Panc1 (cell line): ENCODE data around the gene ZFHX3. TPM values are rescaled to one million over a fixed set of nuclear protein-coding genes. Genes with fewer than 3 reads are reported as not detected.

Source experiments
- ATAC-seq: fragments of 200-7000 bp; cut with Tn5 transposase; 2 replicates; pipeline ENCODE4 v1.9.1; 2020; ENCODE audit warnings: mild to moderate bottlenecking, moderate library complexity
- BruUV-seq: library from RNA; stranded (reverse); fragments of 400-500 nt; replicated peaks from 2 replicates; lab custom pipeline; 2021; lab: Mats Ljungman, UMichigan
- CTCF ChIA-PET: fragments of 300-600 bp; sonication (Branson Sonifier 250); formaldehyde crosslinking; loops from one replicate; lab custom pipeline; 2022; ENCODE audit warnings: antibody characterized with exemption; lab: Charles Lee
- POLR2A ChIA-PET: fragments of 300-600 bp; sonication (Branson Sonifier 250); formaldehyde crosslinking; loops from one replicate; lab custom pipeline; 2022; ENCODE audit warnings: antibody characterized with exemption; lab: Charles Lee
- DNase-seq: peaks from one replicate; pipeline ENCODE4 v3.0.0-alpha.2; 2010; ENCODE audit warnings: low read depth, low spot score
- H3K27ac ChIP-seq: 2 replicates; pipeline ENCODE4 v1.5.1; 2011; ENCODE audit warnings: mild to moderate bottlenecking, low read length, inconsistent platforms
- H3K27me3 ChIP-seq: fragments of 200-500 bp; sonication (Bioruptor generic); 2 replicates; pipeline ENCODE4 v1.6.0; 2014; ENCODE audit warnings: low read length, inconsistent platforms; ENCODE audit not compliant: control insufficient read depth, insufficient read depth
- H3K36me3 ChIP-seq: fragments of 200-500 bp; sonication (Bioruptor generic); 2 replicates; pipeline ENCODE4 v1.5.1; 2014; ENCODE audit warnings: inconsistent platforms, mild to moderate bottlenecking, low read length, moderate library complexity; ENCODE audit not compliant: control insufficient read depth, insufficient read depth
- H3K4me1 ChIP-seq: 2 replicates; pipeline ENCODE4 v1.5.1; 2011; ENCODE audit warnings: inconsistent platforms, mild to moderate bottlenecking, low read length, moderate library complexity; ENCODE audit not compliant: control insufficient read depth, insufficient read depth
- H3K4me3 ChIP-seq, 2 experiments: 2 replicates each; pipeline ENCODE4 v1.5.1; 2011 to 2012; ENCODE audit warnings: low read depth in 2 of 2, low read length in 2 of 2, mild to moderate bottlenecking in 2 of 2, inconsistent platforms in 1 of 2, moderate library complexity in 1 of 2
- H3K9me3 ChIP-seq: fragments of 200-500 bp; sonication (Bioruptor generic); 2 replicates; pipeline ENCODE4 v1.5.1; 2014; ENCODE audit warnings: low read depth, mild to moderate bottlenecking, inconsistent platforms, low read length, moderate library complexity; ENCODE audit not compliant: control insufficient read depth, insufficient read depth
- POLR2AphosphoS5 ChIP-seq: IDR thresholded peaks from 2 replicates; pipeline ENCODE4 v1.6.1; 2012; ENCODE audit warnings: mild to moderate bottlenecking, low read depth, low read length, moderate library complexity
- SIN3A ChIP-seq: IDR thresholded peaks from 2 replicates; pipeline ENCODE4 v1.6.1; 2012; ENCODE audit warnings: low read depth, mild to moderate bottlenecking, low read length, moderate library complexity, borderline replicate concordance; ENCODE audit not compliant: insufficient read depth
- TCF7L2 ChIP-seq: IDR thresholded peaks from 2 replicates; pipeline ENCODE4 v1.6.1; 2011; ENCODE audit warnings: mild to moderate bottlenecking, low read depth, low read length, inconsistent platforms
- in situ Hi-C: cut with HindIII; loops from 2 replicates; pipeline ENCODE4 v1.10.0; 2016; ENCODE audit warnings: low sequenced_read_pairs, low pct_unique_long_range_greater_than_20kb
- intact Hi-C: fragments of 100-400 bp; cut with micrococcal nuclease; formaldehyde crosslinking; loops from one replicate; pipeline ENCODE4 v1.10.0; 2022; ENCODE audit not compliant: unreplicated experiment
- total RNA-seq: library from RNA; stranded (reverse); gene quantifications from one replicate; pipeline ENCODE4 v1.2.1, GENCODE V29; 2021; ENCODE audit not compliant: unreplicated experiment
- TF ChIP-seq, protein P1 (sequence below), 2 experiments: IDR thresholded peaks; 2 replicates each; pipeline ENCODE4 v1.6.1; 2011 to 2012; ENCODE audit warnings: low read depth in 2 of 2, control low read depth in 1 of 2, low read length in 1 of 2, mild to moderate bottlenecking in 1 of 2, moderate library complexity in 1 of 2; ENCODE audit not compliant: insufficient read depth in 1 of 2
- TF ChIP-seq, protein P2 (sequence below): fragments of 450-650 bp; IDR thresholded peaks from 2 replicates; pipeline ENCODE4 v1.5.1; 2017; ENCODE audit warnings: mild to moderate bottlenecking

Gene ZFHX3
- total RNA-seq, 1 experiment from 2014 or later = 7.1 TPM

DNA sequence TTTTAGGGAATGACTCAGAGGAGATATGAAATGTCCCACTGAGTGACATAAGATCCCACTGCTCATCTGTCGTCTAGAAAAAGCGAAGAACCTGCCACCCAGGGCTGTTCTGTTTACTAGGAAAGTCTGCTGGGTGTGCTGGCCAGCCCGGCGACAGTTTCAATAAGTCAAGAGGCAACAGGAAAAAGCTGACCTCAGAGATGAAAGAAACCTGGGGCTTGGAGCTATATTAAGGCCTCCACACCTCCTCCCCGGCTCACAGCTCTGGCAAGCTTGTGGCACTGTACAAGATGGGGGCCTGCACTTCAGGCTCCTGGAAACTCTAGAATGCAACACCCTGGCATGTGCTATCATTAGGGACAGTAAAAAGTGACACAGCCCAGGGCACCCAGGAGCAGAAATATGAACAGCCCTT, 10.6 kb downstream of the ZFHX3 start:
- no peak for DNase-seq
- no peak for TF ChIP-seq SIN3A
- no peak for TF ChIP-seq POLR2AphosphoS5
- H3K36me3 ChIP-seq = no peaks in the 10 kb centered on the region
- in situ Hi-C loops = no loop called here
- BruUV-seq = no TSS peak
- no peaks in the 10 kb centered on the region for H3K27me3 ChIP-seq
- no peak overlapping the region for H3K27ac ChIP-seq
- POLR2A ChIA-PET = interaction anchor here (0.5 kb wide), 1 partner anchor 34 kb away, joined by 4 read pairs; no protein-coding TSS in a partner anchor
- intact Hi-C loops = no loop called here
- no peak for ATAC-seq
- peaks cover 24% of the 10 kb centered on the region for H3K4me1 ChIP-seq
- CTCF ChIA-PET = no interaction called here
- H3K4me3 ChIP-seq = no peak overlapping the region
- no peaks in the 10 kb centered on the region for H3K9me3 ChIP-seq

DNA sequence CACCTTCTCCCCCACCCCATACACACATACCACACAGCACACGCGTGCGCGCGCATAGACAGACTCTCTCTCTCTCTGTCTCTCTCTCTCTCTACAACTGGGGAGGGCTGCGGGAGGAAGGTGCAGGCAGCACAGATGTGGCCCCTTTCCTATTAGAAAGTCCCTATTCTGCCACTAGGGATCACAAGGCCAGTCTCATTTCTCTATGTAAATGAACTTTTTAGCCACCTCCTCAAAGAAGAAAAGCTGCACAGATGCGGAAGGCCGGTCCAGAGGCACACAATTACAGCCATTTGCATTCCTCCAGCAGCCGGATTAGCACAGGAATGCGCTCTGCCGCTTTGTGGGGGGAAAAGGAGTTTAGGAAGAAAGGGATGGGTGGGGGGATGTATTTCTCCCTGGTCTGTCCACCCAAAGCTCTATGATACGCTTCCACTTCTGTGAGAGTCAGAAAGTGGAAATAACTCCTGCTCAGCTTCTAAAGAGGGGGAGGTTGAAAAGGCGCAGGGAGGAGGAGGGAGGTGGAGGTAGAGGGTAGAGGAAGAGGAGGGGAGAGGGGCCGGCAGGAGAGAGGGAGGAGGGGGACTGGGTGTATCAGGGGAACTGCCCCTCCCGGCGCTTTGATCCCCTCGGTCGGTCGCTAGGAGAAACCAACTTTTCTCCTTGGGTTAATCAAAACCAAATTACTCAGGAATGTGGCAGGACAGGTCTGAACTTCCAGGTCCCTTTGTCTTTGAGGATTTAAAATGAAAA, 11.7 kb downstream of the ZFHX3 start:
- ChIA-PET CTCF (no interaction called here), POLR2A (no interaction called here)
- TF ChIP-seq, protein P1, sequence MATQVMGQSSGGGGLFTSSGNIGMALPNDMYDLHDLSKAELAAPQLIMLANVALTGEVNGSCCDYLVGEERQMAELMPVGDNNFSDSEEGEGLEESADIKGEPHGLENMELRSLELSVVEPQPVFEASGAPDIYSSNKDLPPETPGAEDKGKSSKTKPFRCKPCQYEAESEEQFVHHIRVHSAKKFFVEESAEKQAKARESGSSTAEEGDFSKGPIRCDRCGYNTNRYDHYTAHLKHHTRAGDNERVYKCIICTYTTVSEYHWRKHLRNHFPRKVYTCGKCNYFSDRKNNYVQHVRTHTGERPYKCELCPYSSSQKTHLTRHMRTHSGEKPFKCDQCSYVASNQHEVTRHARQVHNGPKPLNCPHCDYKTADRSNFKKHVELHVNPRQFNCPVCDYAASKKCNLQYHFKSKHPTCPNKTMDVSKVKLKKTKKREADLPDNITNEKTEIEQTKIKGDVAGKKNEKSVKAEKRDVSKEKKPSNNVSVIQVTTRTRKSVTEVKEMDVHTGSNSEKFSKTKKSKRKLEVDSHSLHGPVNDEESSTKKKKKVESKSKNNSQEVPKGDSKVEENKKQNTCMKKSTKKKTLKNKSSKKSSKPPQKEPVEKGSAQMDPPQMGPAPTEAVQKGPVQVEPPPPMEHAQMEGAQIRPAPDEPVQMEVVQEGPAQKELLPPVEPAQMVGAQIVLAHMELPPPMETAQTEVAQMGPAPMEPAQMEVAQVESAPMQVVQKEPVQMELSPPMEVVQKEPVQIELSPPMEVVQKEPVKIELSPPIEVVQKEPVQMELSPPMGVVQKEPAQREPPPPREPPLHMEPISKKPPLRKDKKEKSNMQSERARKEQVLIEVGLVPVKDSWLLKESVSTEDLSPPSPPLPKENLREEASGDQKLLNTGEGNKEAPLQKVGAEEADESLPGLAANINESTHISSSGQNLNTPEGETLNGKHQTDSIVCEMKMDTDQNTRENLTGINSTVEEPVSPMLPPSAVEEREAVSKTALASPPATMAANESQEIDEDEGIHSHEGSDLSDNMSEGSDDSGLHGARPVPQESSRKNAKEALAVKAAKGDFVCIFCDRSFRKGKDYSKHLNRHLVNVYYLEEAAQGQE (IDR thresholded peaks at IDR 0.05; ENCODE audit: insufficient read depth in 1 of 2, low read depth in 2 of 2, low read length in 1 of 2) = no peak
- TF ChIP-seq SIN3A (no peak), TCF7L2 (no peak), POLR2AphosphoS5 (no peak)
- TF ChIP-seq, protein P2, sequence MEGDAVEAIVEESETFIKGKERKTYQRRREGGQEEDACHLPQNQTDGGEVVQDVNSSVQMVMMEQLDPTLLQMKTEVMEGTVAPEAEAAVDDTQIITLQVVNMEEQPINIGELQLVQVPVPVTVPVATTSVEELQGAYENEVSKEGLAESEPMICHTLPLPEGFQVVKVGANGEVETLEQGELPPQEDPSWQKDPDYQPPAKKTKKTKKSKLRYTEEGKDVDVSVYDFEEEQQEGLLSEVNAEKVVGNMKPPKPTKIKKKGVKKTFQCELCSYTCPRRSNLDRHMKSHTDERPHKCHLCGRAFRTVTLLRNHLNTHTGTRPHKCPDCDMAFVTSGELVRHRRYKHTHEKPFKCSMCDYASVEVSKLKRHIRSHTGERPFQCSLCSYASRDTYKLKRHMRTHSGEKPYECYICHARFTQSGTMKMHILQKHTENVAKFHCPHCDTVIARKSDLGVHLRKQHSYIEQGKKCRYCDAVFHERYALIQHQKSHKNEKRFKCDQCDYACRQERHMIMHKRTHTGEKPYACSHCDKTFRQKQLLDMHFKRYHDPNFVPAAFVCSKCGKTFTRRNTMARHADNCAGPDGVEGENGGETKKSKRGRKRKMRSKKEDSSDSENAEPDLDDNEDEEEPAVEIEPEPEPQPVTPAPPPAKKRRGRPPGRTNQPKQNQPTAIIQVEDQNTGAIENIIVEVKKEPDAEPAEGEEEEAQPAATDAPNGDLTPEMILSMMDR = no peak
- Histone ChIP-seq H3K4me3 (no peak overlapping the region), H3K36me3 (no peaks in the 10 kb centered on the region), H3K27me3 (no peaks in the 10 kb centered on the region), H3K9me3 (no peaks in the 10 kb centered on the region), H3K4me1 (peaks cover 30% of the 10 kb centered on the region), H3K27ac (no peak overlapping the region)
- intact Hi-C loops (no loop called here), in situ Hi-C loops (no loop called here)
- ATAC-seq = no peak
- DNase-seq = no peak
- BruUV-seq = no TSS peak

DNA sequence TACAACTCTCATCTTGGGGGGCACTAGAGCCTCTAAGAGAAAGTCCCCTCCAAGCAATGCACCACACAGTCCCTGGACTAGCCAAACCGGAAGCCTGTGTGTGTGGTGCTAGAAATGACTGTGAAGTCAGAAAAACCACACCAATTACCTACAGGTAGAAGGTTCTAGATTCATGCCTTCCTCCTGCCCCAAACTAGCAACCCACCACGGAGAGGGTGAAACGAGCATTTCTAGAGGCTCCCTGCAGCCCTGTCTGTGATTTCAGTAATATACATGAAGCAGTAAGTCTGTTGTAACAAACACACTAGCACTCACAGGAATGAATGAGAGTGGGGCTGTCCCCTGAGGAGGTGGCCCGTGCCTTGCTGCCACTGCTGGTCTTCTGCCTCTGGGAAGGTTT, 13.6 kb downstream of the ZFHX3 start:
- in situ Hi-C loops = no loop called here
- BruUV-seq = no TSS peak
- TF ChIP-seq, protein P2 = no peak
- TF ChIP-seq TCF7L2 (no peak), POLR2AphosphoS5 (no peak), SIN3A (no peak)
- TF ChIP-seq, protein P1 (IDR thresholded peaks at IDR 0.05; ENCODE audit: insufficient read depth in 1 of 2, low read depth in 2 of 2, low read length in 1 of 2) = no peak
- intact Hi-C loops = no loop called here
- POLR2A ChIA-PET = no interaction called here
- H3K9me3 ChIP-seq = no peaks in the 10 kb centered on the region
- CTCF ChIA-PET = no interaction called here
- no peaks in the 10 kb centered on the region for H3K27me3 ChIP-seq
- H3K36me3 ChIP-seq = no peaks in the 10 kb centered on the region
- no peak overlapping the region for H3K27ac ChIP-seq
- DNase-seq = no peak
- no peak for ATAC-seq
- H3K4me3 ChIP-seq = no peak overlapping the region
- peaks cover 31% of the 10 kb centered on the region for H3K4me1 ChIP-seq
